Naive thymus-derived CD4-positive, alpha-beta T cell (primary cell): ENCODE measurements around the gene OLFM4. TPM values are rescaled to one million over a fixed set of nuclear protein-coding genes. Genes with fewer than 3 reads are reported as not detected.

Experiments used
- ATAC-seq: fragments of 150-1000 bp; cut with Tn5 transposase; 2 replicates; pipeline ENCODE4 v1.10.0; 2021; ENCODE audit warnings: mild to moderate bottlenecking, moderate library complexity
- CTCF ChIA-PET: fragments of 350-600 bp; sonication (Branson Sonifier 250); formaldehyde crosslinking; loops from one replicate; lab custom pipeline; 2021; ENCODE audit warnings: antibody characterized with exemption; lab: Charles Lee
- POLR2A ChIA-PET: fragments of 350-600 bp; sonication (Branson Sonifier 250); formaldehyde crosslinking; loops from one replicate; lab custom pipeline; 2021; ENCODE audit warnings: antibody characterized with exemption, inconsistent platforms; lab: Charles Lee
- DNase-seq, 9 donors: peaks; one replicate each; pipeline versions ENCODE4 v3.0.0 to v3.0.0-alpha.2; 2020 to 2022; ENCODE audit warnings: mixed read lengths in 1 of 9
- H3K27ac ChIP-seq: one replicate; pipeline ENCODE4 v1.7.0; 2013; ENCODE audit warnings: mild to moderate bottlenecking, low read depth, low read length, moderate library complexity
- H3K27me3 ChIP-seq, 2 donors: one replicate each; pipeline ENCODE4 v1.7.0; 2013; ENCODE audit warnings: low read length in 2 of 2, mild to moderate bottlenecking in 2 of 2, moderate library complexity in 2 of 2; ENCODE audit not compliant: control insufficient read depth in 2 of 2, insufficient read depth in 2 of 2
- H3K36me3 ChIP-seq, 3 experiments: 1 replicate in 2 of 3; 2 replicates in 1 of 3; pipeline ENCODE4 v1.7.0; 2013; ENCODE audit warnings: low read length in 3 of 3, mild to moderate bottlenecking in 3 of 3, moderate library complexity in 1 of 3; ENCODE audit not compliant: insufficient read depth in 3 of 3, control insufficient read depth in 2 of 3
- H3K4me1 ChIP-seq, 2 donors: one replicate each; pipeline ENCODE4 v1.7.0; 2013; ENCODE audit warnings: low read length in 2 of 2, mild to moderate bottlenecking in 2 of 2, moderate library complexity in 1 of 2; ENCODE audit not compliant: control insufficient read depth in 2 of 2, insufficient read depth in 2 of 2
- H3K4me3 ChIP-seq: 2 replicates; pipeline ENCODE4 v1.7.0; 2013; ENCODE audit warnings: mild to moderate bottlenecking, low read length
- H3K9me3 ChIP-seq, 3 experiments: 1 replicate in 2 of 3; 2 replicates in 1 of 3; pipeline ENCODE4 v1.7.0; 2013; ENCODE audit warnings: low read length in 3 of 3; ENCODE audit not compliant: control insufficient read depth in 2 of 3
- H3K27ac Mint-ChIP-seq, 9 donors: one replicate each; pipeline ENCODE4 v1.8.0; 2020 to 2022; ENCODE audit warnings: mixed read lengths in 9 of 9, mild to moderate bottlenecking in 8 of 9, moderate library complexity in 5 of 9, inconsistent platforms in 2 of 9
- H3K27me3 Mint-ChIP-seq, 5 donors: one replicate each; pipeline ENCODE4 v1.8.0; 2021 to 2022; ENCODE audit warnings: mixed read lengths in 5 of 5, mild to moderate bottlenecking in 1 of 5
- H3K36me3 Mint-ChIP-seq, 5 donors: one replicate each; pipeline ENCODE4 v1.8.0; 2020 to 2022; ENCODE audit warnings: mixed read lengths in 5 of 5, mild to moderate bottlenecking in 3 of 5, inconsistent platforms in 1 of 5
- H3K4me1 Mint-ChIP-seq, 7 donors: one replicate each; pipeline ENCODE4 v1.8.0; 2020 to 2022; ENCODE audit warnings: mixed read lengths in 7 of 7, mild to moderate bottlenecking in 3 of 7, inconsistent platforms in 1 of 7
- H3K4me3 Mint-ChIP-seq, 10 donors: one replicate each; pipeline ENCODE4 v1.8.0; 2020 to 2022; ENCODE audit warnings: mild to moderate bottlenecking in 10 of 10, mixed read lengths in 10 of 10, moderate library complexity in 6 of 10, inconsistent platforms in 2 of 10
- H3K9me3 Mint-ChIP-seq, 11 donors: one replicate each; pipeline ENCODE4 v1.8.0; 2020 to 2022; ENCODE audit warnings: mixed read lengths in 11 of 11, mild to moderate bottlenecking in 4 of 11, inconsistent platforms in 1 of 11, moderate library complexity in 1 of 11
- intact Hi-C, 2 donors: fragments of 100-400 bp; cut with micrococcal nuclease; formaldehyde crosslinking; loops; one replicate each; pipeline ENCODE4 v1.15.1; 2023
- polyA plus RNA-seq, 2 donors: library from polyadenylated mRNA; unstranded; fragments of 300-500 nt; fragmentation: Illumina TruSeq; gene quantifications; one replicate each; pipeline ENCODE4 v1.2.3, GENCODE V29; 2021
- total RNA-seq, 6 experiments: library from RNA in 5 of 6; stranded (reverse) in 5 of 6; gene quantifications; 1 replicate in 5 of 6; 2 replicates in 1 of 6; pipeline ENCODE4 v1.2.3 and lab custom pipeline; 2021 to 2026

OLFM4 gene
- total and polyA plus RNA-seq, 7 experiments from 2014 or later, result not detected

GRCh38 chr13:53001444-53002225 is 27.0 kb upstream of the OLFM4 start:
- Mint-ChIP-seq H3K4me1 (peaks cover 0 to 4% (median 0%) of the 10 kb centered on the region in 7 donors), H3K4me3 (no peak overlapping the region), H3K27me3 (peaks cover 0 to 27% (median 7%) of the 10 kb centered on the region in 5 donors), H3K9me3 (peaks cover 0 to 13% (median 2%) of the 10 kb centered on the region in 11 donors), H3K27ac (no peak overlapping the region), H3K36me3 (no peaks in the 10 kb centered on the region)
- Histone ChIP-seq H3K27me3 (no peaks in the 10 kb centered on the region), H3K36me3 (no peaks in the 10 kb centered on the region), H3K9me3 (no peaks in the 10 kb centered on the region), H3K27ac (no peak overlapping the region), H3K4me3 (no peak overlapping the region), H3K4me1 (no peaks in the 10 kb centered on the region)
- POLR2A ChIA-PET, result no interaction called here
- ATAC-seq (no peak), DNase-seq (no peak)
- intact Hi-C loops, result no loop called here
- CTCF ChIA-PET, result no interaction called here

GRCh38 chr13:53004573-53004972 is 24.0 kb upstream of the OLFM4 start:
- H3K27me3 ChIP-seq, result no peaks in the 10 kb centered on the region
- no peak overlapping the region for H3K4me3 Mint-ChIP-seq
- DNase-seq, result no peak
- no peak overlapping the region for H3K27ac Mint-ChIP-seq
- no peak overlapping the region for H3K4me3 ChIP-seq
- peaks cover 0 to 38% (median 8%) of the 10 kb centered on the region in 5 donors for H3K27me3 Mint-ChIP-seq
- H3K4me1 Mint-ChIP-seq, result no peaks in the 10 kb centered on the region
- peaks cover 0 to 13% (median 2%) of the 10 kb centered on the region in 11 donors for H3K9me3 Mint-ChIP-seq
- ChIA-PET POLR2A (no interaction called here), CTCF (interaction anchor here (0.6 kb wide), 1 partner anchor 1610 kb away, joined by 3 read pairs; no protein-coding TSS in a partner anchor)
- H3K27ac ChIP-seq, result no peak overlapping the region
- ATAC-seq, result no peak
- intact Hi-C loops, result no loop called here
- no peaks in the 10 kb centered on the region for H3K36me3 ChIP-seq
- no peaks in the 10 kb centered on the region for H3K4me1 ChIP-seq
- no peaks in the 10 kb centered on the region for H3K36me3 Mint-ChIP-seq
- H3K9me3 ChIP-seq, result no peaks in the 10 kb centered on the region

GRCh38 chr13:53005626-53006025 is 23.0 kb upstream of the OLFM4 start:
- no peak overlapping the region for H3K27ac ChIP-seq
- H3K4me3 ChIP-seq, result no peak overlapping the region
- H3K27ac Mint-ChIP-seq, result no peak overlapping the region
- DNase-seq (no peak), ATAC-seq (no peak)
- no peak overlapping the region for H3K4me3 Mint-ChIP-seq
- CTCF ChIA-PET, result no interaction called here
- POLR2A ChIA-PET, result no interaction called here
- no peaks in the 10 kb centered on the region for H3K9me3 ChIP-seq
- no peaks in the 10 kb centered on the region for H3K36me3 Mint-ChIP-seq
- H3K4me1 Mint-ChIP-seq, result no peaks in the 10 kb centered on the region
- no peaks in the 10 kb centered on the region for H3K4me1 ChIP-seq
- no peaks in the 10 kb centered on the region for H3K36me3 ChIP-seq
- H3K27me3 ChIP-seq, result no peaks in the 10 kb centered on the region
- intact Hi-C loops, result no loop called here
- H3K27me3 Mint-ChIP-seq, result peaks cover 0 to 36% (median 8%) of the 10 kb centered on the region in 5 donors
- H3K9me3 Mint-ChIP-seq, result peaks cover 0 to 13% (median 0%) of the 10 kb centered on the region in 11 donors

- CTCF ChIA-PET, result no interaction called here
- H3K27ac Mint-ChIP-seq, result no peak overlapping the region
Observed at GRCh38 chr13:53007872-53008271, 20.7 kb upstream of the OLFM4 start.

GRCh38 chr13:53010374-53011105 is 18.1 kb upstream of the OLFM4 start:
- peaks cover 0 to 5% (median 0%) of the 10 kb centered on the region in 11 donors for H3K9me3 Mint-ChIP-seq
- no peak overlapping the region for H3K4me3 Mint-ChIP-seq
- H3K4me1 Mint-ChIP-seq, result no peaks in the 10 kb centered on the region
- intact Hi-C loops, result no loop called here
- Histone ChIP-seq H3K36me3 (no peaks in the 10 kb centered on the region), H3K27me3 (no peaks in the 10 kb centered on the region), H3K4me1 (no peaks in the 10 kb centered on the region), H3K4me3 (no peak overlapping the region), H3K9me3 (no peaks in the 10 kb centered on the region), H3K27ac (no peak overlapping the region)
- POLR2A ChIA-PET, result interaction anchor here (0.7 kb wide), 1 partner anchor 13 kb away, joined by 5 read pairs; no protein-coding TSS in a partner anchor
- H3K27me3 Mint-ChIP-seq, result peaks cover 2 to 36% (median 20%) of the 10 kb centered on the region in 5 donors
- ATAC-seq (no peak), DNase-seq (no peak)
- H3K36me3 Mint-ChIP-seq, result no peaks in the 10 kb centered on the region
- CTCF ChIA-PET, result no interaction called here
- H3K27ac Mint-ChIP-seq, result no peak overlapping the region

More at GRCh38 chr13:53007872-53008271, 20.7 kb upstream of the OLFM4 start:
- DNase-seq (no peak), ATAC-seq (no peak)
- Mint-ChIP-seq H3K4me3 (no peak overlapping the region), H3K4me1 (no peaks in the 10 kb centered on the region), H3K27me3 (peaks cover 1 to 46% (median 18%) of the 10 kb centered on the region in 5 donors), H3K36me3 (no peaks in the 10 kb centered on the region), H3K9me3 (peaks cover 0 to 12% (median 0%) of the 10 kb centered on the region in 11 donors)
- Histone ChIP-seq H3K27ac (no peak overlapping the region), H3K27me3 (no peaks in the 10 kb centered on the region), H3K4me3 (no peak overlapping the region), H3K9me3 (no peaks in the 10 kb centered on the region), H3K36me3 (no peaks in the 10 kb centered on the region), H3K4me1 (no peaks in the 10 kb centered on the region)
- POLR2A ChIA-PET, result no interaction called here
- intact Hi-C loops, result no loop called here

- Histone ChIP-seq H3K4me1 (no peaks in the 10 kb centered on the region), H3K27ac (no peak overlapping the region), H3K27me3 (no peaks in the 10 kb centered on the region), H3K36me3 (no peaks in the 10 kb centered on the region), H3K9me3 (no peaks in the 10 kb centered on the region), H3K4me3 (no peak overlapping the region)
- ATAC-seq (no peak), DNase-seq (no peak)
- intact Hi-C loops, result no loop called here
- Mint-ChIP-seq H3K36me3 (no peaks in the 10 kb centered on the region), H3K4me1 (no peaks in the 10 kb centered on the region), H3K9me3 (peaks cover 0 to 10% (median 2%) of the 10 kb centered on the region in 11 donors), H3K4me3 (no peak overlapping the region), H3K27me3 (peaks cover 2 to 34% (median 26%) of the 10 kb centered on the region in 5 donors), H3K27ac (no peak overlapping the region)
- ChIA-PET CTCF (no interaction called here), POLR2A (no interaction called here)
Observed at GRCh38 chr13:53012707-53013106, 15.9 kb upstream of the OLFM4 start.
